B cell (primary cell): ENCODE results near the gene CMTM5. TPM values are rescaled to one million over a fixed set of nuclear protein-coding genes. Genes with fewer than 3 reads are reported as not detected.

Experiments
- ATAC-seq: fragments of 200-7000 bp; cut with Tn5 transposase; one replicate; pipeline ENCODE4 v1.10.0; 2021; ENCODE audit warnings: low read depth, mild to moderate bottlenecking, moderate number of reproducible peaks, moderate library complexity
- CTCF ChIA-PET: fragments of 350-600 bp; sonication (Branson Sonifier 250); formaldehyde crosslinking; loops from one replicate; lab custom pipeline; 2021; ENCODE audit warnings: antibody characterized with exemption, inconsistent platforms; lab: Charles Lee
- POLR2A ChIA-PET: fragments of 350-600 bp; sonication (Branson Sonifier 250); formaldehyde crosslinking; loops from one replicate; lab custom pipeline; 2021; ENCODE audit warnings: antibody characterized with exemption; lab: Charles Lee
- DNase-seq: peaks from one replicate; pipeline ENCODE4 v3.0.0; 2013
- H2AFZ ChIP-seq: 2 replicates; pipeline ENCODE4 v1.6.1; 2012; ENCODE audit warnings: mild to moderate bottlenecking, low read depth, low read length; ENCODE audit not compliant: insufficient read depth, poor library complexity, severe bottlenecking
- H3K27ac ChIP-seq, 2 donors: 1 replicate in 1 of 2; 2 replicates in 1 of 2; pipeline ENCODE4 v1.5.1; 2012 to 2013; ENCODE audit warnings: low read length in 2 of 2, mild to moderate bottlenecking in 2 of 2, moderate library complexity in 1 of 2
- H3K27me3 ChIP-seq, 4 experiments: fragments of 200-600 bp in 1 of 4; sonication (generic) in 1 of 4; replicated peaks in 1 of 4; 1 replicate in 2 of 4; 2 replicates in 2 of 4; pipeline versions ENCODE4 v1.6.1 to v1.7.0; 2013 to 2016; ENCODE audit warnings: low read length in 3 of 4, mild to moderate bottlenecking in 2 of 4, mixed read lengths in 1 of 4, moderate library complexity in 1 of 4; ENCODE audit not compliant: insufficient read depth in 4 of 4, control insufficient read depth in 3 of 4; ENCODE audit errors: control extremely low read depth in 1 of 4
- H3K36me3 ChIP-seq, 2 experiments: replicated peaks in 1 of 2; 1 replicate in 1 of 2; 2 replicates in 1 of 2; pipeline versions ENCODE4 v1.6.1 to v1.7.1; 2013; ENCODE audit warnings: low read length in 1 of 2; ENCODE audit not compliant: insufficient read depth in 2 of 2, control insufficient read depth in 1 of 2; ENCODE audit errors: control extremely low read depth in 1 of 2, extremely low read depth in 1 of 2
- H3K4me1 ChIP-seq, 2 donors: fragments of 200-600 bp in 1 of 2; sonication (generic) in 1 of 2; 1 replicate in 1 of 2; 2 replicates in 1 of 2; pipeline versions ENCODE4 v1.5.1 to v1.6.1; 2013 to 2017; ENCODE audit warnings: low read length in 2 of 2; ENCODE audit not compliant: control insufficient read depth in 2 of 2, insufficient read depth in 2 of 2
- H3K4me2 ChIP-seq: replicated peaks from 2 replicates; pipeline ENCODE3; 2012; ENCODE audit warnings: mild to moderate bottlenecking, low read depth, low read length; ENCODE audit not compliant: poor library complexity, severe bottlenecking
- H3K4me3 ChIP-seq, 5 experiments: fragments of 200-600 bp in 1 of 5; sonication (generic) in 1 of 5; 1 replicate in 3 of 5; 2 replicates in 2 of 5; pipeline versions ENCODE4 v1.5.1 to v1.7.0; 2011 to 2016; ENCODE audit warnings: low read length in 4 of 5, mild to moderate bottlenecking in 4 of 5, low read depth in 2 of 5, control low read depth in 1 of 5, moderate library complexity in 1 of 5; ENCODE audit not compliant: insufficient read depth in 1 of 5; ENCODE audit errors: control extremely low read depth in 1 of 5, extremely low read depth in 1 of 5
- H3K79me2 ChIP-seq: fragments of 200-600 bp; sonication (generic); one replicate; pipeline ENCODE4 v1.6.0; 2016; ENCODE audit warnings: low read length; ENCODE audit not compliant: control insufficient read depth, insufficient read depth
- H3K9ac ChIP-seq: fragments of 200-600 bp; sonication (generic); 2 replicates; pipeline ENCODE4 v1.6.1; 2017; ENCODE audit warnings: mild to moderate bottlenecking, low read length, moderate library complexity
- H3K9me3 ChIP-seq, 3 donors: one replicate each; pipeline versions ENCODE4 v1.6.1 to v1.7.1; 2013; ENCODE audit warnings: low read length in 2 of 3; ENCODE audit not compliant: control insufficient read depth in 2 of 3, insufficient read depth in 1 of 3; ENCODE audit errors: control extremely low read depth in 1 of 3
- H4K20me1 ChIP-seq: 2 replicates; pipeline ENCODE4 v1.6.0; 2012; ENCODE audit warnings: mild to moderate bottlenecking, low read length; ENCODE audit not compliant: insufficient read depth, control insufficient read depth, poor library complexity, severe bottlenecking
- H3K27ac Mint-ChIP-seq: one replicate; pipeline ENCODE4 v1.8.0; 2021; ENCODE audit warnings: mixed read lengths
- H3K27me3 Mint-ChIP-seq: one replicate; pipeline ENCODE4 v1.8.0; 2021; ENCODE audit warnings: mixed read lengths
- H3K4me1 Mint-ChIP-seq: one replicate; pipeline ENCODE4 v1.8.0; 2021; ENCODE audit warnings: mixed read lengths
- H3K4me3 Mint-ChIP-seq: one replicate; pipeline ENCODE4 v1.8.0; 2021; ENCODE audit warnings: mixed read lengths
- H3K9me3 Mint-ChIP-seq: one replicate; pipeline ENCODE4 v1.8.0; 2022; ENCODE audit warnings: mixed read lengths; ENCODE audit not compliant: insufficient read depth
- EZH2 ChIP-seq: IDR thresholded peaks from 2 replicates; pipeline ENCODE4 v1.6.1; 2012; ENCODE audit warnings: borderline replicate concordance, low read depth, mild to moderate bottlenecking, moderate library complexity, low read length; ENCODE audit not compliant: insufficient read depth, poor library complexity, severe bottlenecking
- WGBS: methylation state at CpG from one replicate; pipeline ENCODE4 v1.1.5; 2013; ENCODE audit warnings: missing lambda C conversion rate; ENCODE audit not compliant: insufficient coverage; 5-methylcytosine and 5-hydroxymethylcytosine counted together
- intact Hi-C: fragments of 100-400 bp; cut with micrococcal nuclease; formaldehyde crosslinking; loops from one replicate; pipeline ENCODE4 v1.10.0; 2022
- polyA plus RNA-seq: library from polyadenylated mRNA; depleted of rRNA; stranded (reverse); fragments of >200 nt; gene quantifications from 2 replicates; pipeline ENCODE4 v1.2.3, GENCODE V29; 2012
- total RNA-seq, 2 donors: library from RNA; stranded (reverse); fragments of 120-200 nt in 1 of 2; gene quantifications; 1 replicate in 1 of 2; 2 replicates in 1 of 2; pipeline versions ENCODE4 v1.2.3 to v1.2.4, GENCODE V29; 2013 to 2022
- TF ChIP-seq, protein P1 (sequence below): fragments of 200-600 bp; IDR thresholded peaks from one replicate; pipeline ENCODE4 v1.8.0; 2022; ENCODE audit warnings: antibody characterized with exemption, mild to moderate bottlenecking

Gene CMTM5
- total and polyA plus RNA-seq, 2 donors (not counting 1 experiment from before 2014, with no cell fraction given) = 0.18 TPM; not detected in 1

- intact Hi-C loops = no loop called here
- no peak overlapping the region for H2AFZ ChIP-seq
- H3K79me2 ChIP-seq = no peaks in the 10 kb centered on the region
- no peaks in the 10 kb centered on the region for H4K20me1 ChIP-seq
- no peaks in the 10 kb centered on the region for H3K36me3 ChIP-seq
- H3K4me1 ChIP-seq = no peaks in the 10 kb centered on the region
- 96% methylated on average over 11 of the region's 13 CpGs for WGBS
- ChIA-PET POLR2A (no interaction called here), CTCF (interaction anchor here (0.6 to 1.2 kb wide), 2 partner anchors 19 to 73 kb away, joined by 3 read pairs; no protein-coding TSS in a partner anchor)
- ATAC-seq (no peak), DNase-seq (no peak)
- Mint-ChIP-seq H3K9me3 (no peaks in the 10 kb centered on the region), H3K27me3 (peaks cover 35% of the 10 kb centered on the region), H3K27ac (no peak overlapping the region), H3K4me3 (no peak overlapping the region), H3K4me1 (peaks cover 2% of the 10 kb centered on the region)
- H3K9ac ChIP-seq = no peak overlapping the region
- no peak overlapping the region for H3K4me3 ChIP-seq
- no peak for TF ChIP-seq EZH2
- TF ChIP-seq, protein P1, sequence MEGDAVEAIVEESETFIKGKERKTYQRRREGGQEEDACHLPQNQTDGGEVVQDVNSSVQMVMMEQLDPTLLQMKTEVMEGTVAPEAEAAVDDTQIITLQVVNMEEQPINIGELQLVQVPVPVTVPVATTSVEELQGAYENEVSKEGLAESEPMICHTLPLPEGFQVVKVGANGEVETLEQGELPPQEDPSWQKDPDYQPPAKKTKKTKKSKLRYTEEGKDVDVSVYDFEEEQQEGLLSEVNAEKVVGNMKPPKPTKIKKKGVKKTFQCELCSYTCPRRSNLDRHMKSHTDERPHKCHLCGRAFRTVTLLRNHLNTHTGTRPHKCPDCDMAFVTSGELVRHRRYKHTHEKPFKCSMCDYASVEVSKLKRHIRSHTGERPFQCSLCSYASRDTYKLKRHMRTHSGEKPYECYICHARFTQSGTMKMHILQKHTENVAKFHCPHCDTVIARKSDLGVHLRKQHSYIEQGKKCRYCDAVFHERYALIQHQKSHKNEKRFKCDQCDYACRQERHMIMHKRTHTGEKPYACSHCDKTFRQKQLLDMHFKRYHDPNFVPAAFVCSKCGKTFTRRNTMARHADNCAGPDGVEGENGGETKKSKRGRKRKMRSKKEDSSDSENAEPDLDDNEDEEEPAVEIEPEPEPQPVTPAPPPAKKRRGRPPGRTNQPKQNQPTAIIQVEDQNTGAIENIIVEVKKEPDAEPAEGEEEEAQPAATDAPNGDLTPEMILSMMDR = no peak
- peaks cover 0 to 14% (median 10%) of the 10 kb centered on the region in 4 experiments for H3K27me3 ChIP-seq
- peaks cover 0 to 1% (median 0%) of the 10 kb centered on the region in 3 donors for H3K9me3 ChIP-seq
- H3K4me2 ChIP-seq = no peak overlapping the region
- no peak overlapping the region for H3K27ac ChIP-seq
These were observed 30.7 kb upstream of the CMTM5 start for GRCh38 chr14:23345987-23346692.

- WGBS = 92% methylated on average over 25 of the region's 27 CpGs
- Histone ChIP-seq H3K9me3 (peaks cover 0 to 3% (median 2%) of the 10 kb centered on the region in 3 donors), H3K4me3 (no peak overlapping the region), H3K36me3 (no peaks in the 10 kb centered on the region), H3K4me2 (no peak overlapping the region), H3K27me3 (peaks cover 0 to 21% (median 15%) of the 10 kb centered on the region in 4 experiments), H3K79me2 (no peaks in the 10 kb centered on the region), H2AFZ (no peak overlapping the region), H3K9ac (no peak overlapping the region), H3K27ac (no peak overlapping the region), H4K20me1 (no peaks in the 10 kb centered on the region), H3K4me1 (peaks cover 1 to 3% of the 10 kb centered on the region in 2 donors)
- Mint-ChIP-seq H3K9me3 (no peaks in the 10 kb centered on the region), H3K27me3 (peaks cover 37% of the 10 kb centered on the region), H3K4me3 (no peak overlapping the region), H3K4me1 (peaks cover 6% of the 10 kb centered on the region), H3K27ac (no peak overlapping the region)
- POLR2A ChIA-PET = no interaction called here
- intact Hi-C loops = no loop called here
- ATAC-seq (no peak), DNase-seq (no peak)
- TF ChIP-seq, protein P1 = no peak
- no peak for TF ChIP-seq EZH2
- CTCF ChIA-PET = no interaction called here
These were observed 30.0 kb upstream of the CMTM5 start for GRCh38 chr14:23346693-23347405.
